HepG2 (cell line): ENCODE results near the gene CLN6.

Source experiments
- CBFB ChIP-seq: sonication (generic); formaldehyde crosslinking; IDR thresholded peaks from 2 replicates; pipeline ENCODE4 v1.4.0; 2020; ENCODE audit warnings: missing genetic modification reagents
- CTCF ChIP-seq: sonication (generic); formaldehyde crosslinking; IDR thresholded peaks from 2 replicates; pipeline ENCODE4 v1.5.0; 2020; ENCODE audit warnings: mild to moderate bottlenecking, missing genetic modification reagents, moderate library complexity
- DMAP1 ChIP-seq: IDR thresholded peaks from 2 replicates; pipeline ENCODE4 v1.6.1; 2016
- EZH2 ChIP-seq: conservative IDR thresholded peaks from 2 replicates; pipeline ENCODE4 v1.6.1; 2012; ENCODE audit warnings: mild to moderate bottlenecking, low read depth, low read length, moderate library complexity
- HOXA7 ChIP-seq: sonication (generic); formaldehyde crosslinking; IDR thresholded peaks from 2 replicates; pipeline ENCODE4 v1.8.1; 2022; ENCODE audit warnings: mild to moderate bottlenecking, missing genetic modification reagents, moderate library complexity
- MED8 ChIP-seq: sonication (generic); formaldehyde crosslinking; IDR thresholded peaks from 2 replicates; pipeline ENCODE4 v1.8.1; 2023; ENCODE audit warnings: mild to moderate bottlenecking, missing genetic modification reagents; ENCODE audit not compliant: insufficient replicate concordance
- RARA ChIP-seq: IDR thresholded peaks from 2 replicates; pipeline ENCODE4 v1.6.1; 2016; ENCODE audit warnings: missing genetic modification reagents, missing compliant biosample characterization
- TCF7L2 ChIP-seq: IDR thresholded peaks from 2 replicates; pipeline ENCODE4 v1.6.1; 2011; ENCODE audit warnings: mild to moderate bottlenecking, low read depth, low read length, moderate library complexity
- TOE1 ChIP-seq: sonication (generic); formaldehyde crosslinking; IDR thresholded peaks from 2 replicates; pipeline ENCODE4 v1.4.0; 2020; ENCODE audit warnings: mild to moderate bottlenecking, missing genetic modification reagents
- ZNF549 ChIP-seq: sonication (generic); formaldehyde crosslinking; IDR thresholded peaks from 2 replicates; pipeline ENCODE4 v1.5.0; 2020; ENCODE audit warnings: missing genetic modification reagents
- ZNF883 ChIP-seq: sonication (generic); formaldehyde crosslinking; IDR thresholded peaks from 2 replicates; pipeline ENCODE4 v1.5.1; 2020; ENCODE audit warnings: mild to moderate bottlenecking, missing genetic modification reagents; ENCODE audit errors: not compliant biosample characterization

DNA sequence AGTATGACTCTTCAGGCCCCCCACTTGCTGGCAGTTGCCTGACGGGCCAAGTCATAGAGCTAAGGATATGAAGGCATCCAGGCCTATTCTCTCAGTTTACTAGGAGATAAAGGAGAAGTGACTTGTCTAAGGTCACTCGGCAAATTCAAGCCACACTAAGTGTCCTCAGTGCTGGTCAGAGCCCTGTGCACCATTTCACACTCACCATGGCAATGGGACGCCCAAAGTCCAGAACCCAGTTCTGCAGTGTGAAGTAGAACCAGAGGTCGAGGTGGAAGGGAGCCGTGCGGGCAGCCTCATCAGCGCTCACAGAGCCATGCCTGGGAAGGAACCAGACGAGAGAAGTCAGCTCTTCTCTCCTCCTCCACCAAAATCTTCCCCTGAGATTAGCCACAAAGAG lies 11.2 kb downstream of the CLN6 start:
- TF ChIP-seq CTCF (CRISPR knock-in tag) (no peak), CBFB (CRISPR knock-in tag) (no peak), DMAP1 (CRISPR knock-in tag) (no peak), TCF7L2 (no peak), RARA (CRISPR knock-in tag) (no peak), MED8 (CRISPR knock-in tag) (no peak), HOXA7 (CRISPR knock-in tag) (no peak), EZH2 (no peak), TOE1 (no peak), ZNF883 (no peak), ZNF549 (CRISPR knock-in tag) (no peak)
